ENCODE measurements around the gene ITGA1.

DNA sequence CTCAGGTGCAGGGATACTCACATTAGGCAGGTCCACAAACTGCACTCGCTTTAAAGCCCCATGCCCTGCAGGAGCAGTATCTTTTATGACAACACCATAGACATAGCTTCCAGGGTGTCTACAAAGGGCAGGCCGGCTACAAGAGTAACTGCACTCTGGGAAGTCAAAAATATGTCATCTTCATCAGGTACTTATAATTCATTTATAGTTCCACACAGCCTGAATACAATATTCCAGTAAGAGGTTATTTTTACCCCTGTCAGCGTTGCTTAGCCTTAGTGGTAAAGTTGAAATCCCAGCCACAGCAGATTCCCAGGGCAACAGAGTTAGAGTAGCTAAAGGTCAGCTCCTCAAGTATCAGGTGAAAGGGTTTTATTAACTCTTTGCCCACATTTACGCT, 119.1 kb downstream of the ITGA1 start:
- TF ChIP-seq CTCF (IDR thresholded peaks at IDR 0.05 in 4 of 5, conservative IDR thresholded peaks at IDR 0.05 in 1 of 5) (no peak), POLR2A (IDR thresholded peaks at IDR 0.05) (no peak)
